ENCODE measurements around the gene FBXO5. TPM values are rescaled to one million over a fixed set of nuclear protein-coding genes. Genes with fewer than 3 reads are reported as not detected.
A peak's percentile ranks its signal among the peaks of the same experiment; 100 is the strongest.

Gene FBXO5
- total and polyA plus RNA-seq, 3 experiments from 2014 or later: 7.6 to 33.8 (median 29.7) TPM

DNA sequence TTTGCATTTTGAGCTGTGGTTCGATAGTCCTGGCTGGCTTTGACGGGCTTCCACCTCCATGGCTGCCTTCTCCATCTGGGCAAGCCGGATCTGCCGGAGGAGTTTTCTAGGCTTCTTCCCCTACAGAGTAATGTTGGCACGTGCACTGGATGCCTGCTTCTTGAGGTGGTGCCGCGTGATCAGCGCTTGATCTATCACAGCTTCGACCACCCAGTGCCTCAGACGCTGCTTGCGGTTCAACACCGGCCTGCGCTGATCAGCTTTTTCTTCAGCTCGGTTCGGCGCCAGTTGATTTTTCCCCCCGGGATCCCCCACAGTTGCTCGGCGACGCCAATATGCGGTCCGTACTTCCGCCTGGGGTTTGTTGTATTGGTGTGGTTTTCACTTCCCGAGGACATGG lies 23.5 kb downstream of the FBXO5 start:
- ChIA-PET CTCF (no interaction called here), POLR2A (no interaction called here)
- Histone ChIP-seq H3K9me3 (ENCODE audit: low read length) (no peaks in the 10 kb centered on the region), H3K36me3 (ENCODE audit: insufficient read depth, low read length) (no peaks in the 10 kb centered on the region), H3K4me3 (ENCODE audit: low read length) (no peak overlapping the region), H3K27me3 (ENCODE audit: insufficient read depth, low read length, poor library complexity, severe bottlenecking) (no peaks in the 10 kb centered on the region), H3K27ac (ENCODE audit: low read depth, low read length) (no peak overlapping the region), H3K4me1 (ENCODE audit: insufficient read depth, low read length) (no peaks in the 10 kb centered on the region)
- H3K4me1 Mint-ChIP-seq: no peaks in the 10 kb centered on the region
- H3K36me3 Mint-ChIP-seq: peaks cover 0 to 4% (median 0%) of the 10 kb centered on the region in 3 donors
- no peaks in the 10 kb centered on the region for H3K9me3 Mint-ChIP-seq
- no peak for DNase-seq
- H3K27ac Mint-ChIP-seq: peak overlapping the region in 1 of 8 donors; percentile 33
- peaks cover 25 to 35% of the 10 kb centered on the region in 2 donors for H3K27me3 Mint-ChIP-seq
- no peak overlapping the region for H3K4me3 Mint-ChIP-seq

DNA sequence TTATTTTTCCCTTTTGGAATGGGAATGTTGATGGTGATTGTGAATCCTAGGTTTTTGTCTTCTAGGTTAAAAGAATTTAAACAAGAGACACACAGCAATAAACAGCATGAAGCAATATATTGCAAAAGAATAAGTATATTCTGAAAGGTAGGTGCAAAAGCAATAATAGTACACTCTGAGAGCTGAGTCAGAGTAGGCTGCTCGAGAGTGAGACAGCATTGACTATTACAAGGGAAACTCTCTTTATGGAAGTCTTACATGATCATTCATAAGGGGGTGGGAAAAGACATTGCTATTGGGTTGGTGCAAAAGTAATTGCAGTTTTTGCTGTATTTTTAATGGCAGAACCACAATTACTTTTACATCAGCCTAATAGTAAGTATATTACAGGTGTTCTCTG lies 25.0 kb downstream of the FBXO5 start:
- no peaks in the 10 kb centered on the region for H3K36me3 ChIP-seq (ENCODE audit: insufficient read depth, low read length)
- peaks cover 0 to 4% (median 0%) of the 10 kb centered on the region in 3 donors for H3K36me3 Mint-ChIP-seq
- no peaks in the 10 kb centered on the region for H3K4me1 ChIP-seq (ENCODE audit: insufficient read depth, low read length)
- no peaks in the 10 kb centered on the region for H3K4me1 Mint-ChIP-seq
- ChIA-PET CTCF (interaction anchor here (1.6 kb wide), 1 partner anchor 10 kb away, joined by 7 read pairs; no protein-coding TSS in a partner anchor), POLR2A (no interaction called here)
- no peaks in the 10 kb centered on the region for H3K9me3 Mint-ChIP-seq
- H3K4me3 Mint-ChIP-seq: no peak overlapping the region
- H3K27me3 Mint-ChIP-seq: peaks cover 22 to 40% of the 10 kb centered on the region in 2 donors
- H3K9me3 ChIP-seq (ENCODE audit: low read length): no peaks in the 10 kb centered on the region
- no peak for DNase-seq
- H3K27me3 ChIP-seq (ENCODE audit: insufficient read depth, low read length, poor library complexity, severe bottlenecking): no peaks in the 10 kb centered on the region
- H3K4me3 ChIP-seq (ENCODE audit: low read length): no peak overlapping the region
- no peak overlapping the region for H3K27ac Mint-ChIP-seq
- no peak overlapping the region for H3K27ac ChIP-seq (ENCODE audit: low read depth, low read length)

DNA sequence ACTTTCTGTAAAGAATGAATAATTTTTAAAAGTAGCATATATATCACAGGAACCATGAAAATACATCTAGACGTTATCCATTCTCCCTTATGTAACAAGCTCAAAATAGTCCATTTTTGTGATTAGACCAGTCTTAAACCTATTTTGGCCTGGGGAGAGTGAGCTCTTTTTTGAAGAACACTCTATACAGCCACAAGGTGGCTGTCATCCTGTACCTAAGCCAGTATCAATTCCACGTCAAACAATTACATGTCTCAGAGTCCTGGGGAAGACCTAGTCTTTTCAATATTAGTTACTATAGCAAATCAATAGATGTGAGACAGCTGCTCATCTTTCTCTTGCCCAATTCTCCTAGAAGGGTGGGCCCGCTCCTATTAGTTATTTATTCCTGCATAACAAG lies 28.4 kb downstream of the FBXO5 start:
- Mint-ChIP-seq H3K27me3 (peaks cover 20 to 38% of the 10 kb centered on the region in 2 donors), H3K9me3 (no peaks in the 10 kb centered on the region), H3K36me3 (peaks cover 0 to under 1% (median 0%) of the 10 kb centered on the region in 3 donors), H3K4me1 (no peaks in the 10 kb centered on the region), H3K4me3 (no peak overlapping the region), H3K27ac (no peak overlapping the region)
- no peaks in the 10 kb centered on the region for H3K9me3 ChIP-seq (ENCODE audit: low read length)
- POLR2A ChIA-PET: no interaction called here
- DNase-seq: no peak
- CTCF ChIA-PET: interaction anchor here (0.7 to 1.8 kb wide), 3 partner anchors 56 to 77 kb away, joined by 3 read pairs; no protein-coding TSS in a partner anchor
- H3K27ac ChIP-seq (ENCODE audit: low read depth, low read length): no peak overlapping the region
- H3K27me3 ChIP-seq (ENCODE audit: insufficient read depth, low read length, poor library complexity, severe bottlenecking): no peaks in the 10 kb centered on the region
- H3K4me3 ChIP-seq (ENCODE audit: low read length): no peak overlapping the region
- no peaks in the 10 kb centered on the region for H3K4me1 ChIP-seq (ENCODE audit: insufficient read depth, low read length)
- no peaks in the 10 kb centered on the region for H3K36me3 ChIP-seq (ENCODE audit: insufficient read depth, low read length)

DNA sequence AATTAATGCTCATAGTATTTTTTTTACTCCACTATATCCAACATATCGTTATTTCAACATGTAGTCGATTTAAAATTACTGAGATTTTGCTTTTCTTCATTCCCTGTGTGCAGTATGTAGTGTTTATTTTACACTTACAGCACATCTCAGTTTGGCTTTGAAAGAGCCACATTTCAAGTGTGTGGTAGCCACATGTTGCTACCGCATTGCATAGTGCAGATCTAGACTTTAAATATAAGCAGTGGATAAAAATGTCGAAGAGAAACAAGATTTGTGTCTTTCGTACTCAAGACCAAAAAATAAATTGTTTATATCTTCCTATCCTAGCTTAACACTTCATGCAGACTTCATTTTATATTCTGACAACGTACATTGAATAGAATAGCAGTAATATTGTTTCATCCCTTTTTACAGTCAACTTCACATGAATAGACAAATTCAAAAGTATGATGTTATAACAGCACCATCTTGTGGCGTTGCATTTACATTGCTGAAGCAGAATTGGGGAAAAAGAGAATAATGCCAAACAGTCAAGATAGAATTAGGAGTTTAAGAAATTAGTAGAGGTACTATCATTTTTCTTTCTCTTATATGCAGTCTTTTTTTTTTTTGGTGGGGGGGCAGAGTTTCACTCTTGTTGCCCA lies 29.9 kb downstream of the FBXO5 start:
- Histone ChIP-seq H3K27ac (ENCODE audit: low read depth, low read length) (no peak overlapping the region), H3K27me3 (ENCODE audit: insufficient read depth, low read length, poor library complexity, severe bottlenecking) (no peaks in the 10 kb centered on the region), H3K4me1 (ENCODE audit: insufficient read depth, low read length) (peaks cover 5% of the 10 kb centered on the region), H3K4me3 (ENCODE audit: low read length) (no peak overlapping the region), H3K36me3 (ENCODE audit: insufficient read depth, low read length) (no peaks in the 10 kb centered on the region), H3K9me3 (ENCODE audit: low read length) (no peaks in the 10 kb centered on the region)
- Mint-ChIP-seq H3K9me3 (no peaks in the 10 kb centered on the region), H3K27me3 (peaks cover 21 to 38% of the 10 kb centered on the region in 2 donors), H3K36me3 (no peaks in the 10 kb centered on the region), H3K4me1 (peaks cover 4 to 6% (median 5%) of the 10 kb centered on the region in 3 donors), H3K27ac (no peak overlapping the region), H3K4me3 (no peak overlapping the region)
- ChIA-PET POLR2A (no interaction called here), CTCF (interaction anchor here (1.8 kb wide), 1 partner anchor 78 kb away, joined by 3 read pairs; no protein-coding TSS in a partner anchor)
- no peak for DNase-seq

DNA sequence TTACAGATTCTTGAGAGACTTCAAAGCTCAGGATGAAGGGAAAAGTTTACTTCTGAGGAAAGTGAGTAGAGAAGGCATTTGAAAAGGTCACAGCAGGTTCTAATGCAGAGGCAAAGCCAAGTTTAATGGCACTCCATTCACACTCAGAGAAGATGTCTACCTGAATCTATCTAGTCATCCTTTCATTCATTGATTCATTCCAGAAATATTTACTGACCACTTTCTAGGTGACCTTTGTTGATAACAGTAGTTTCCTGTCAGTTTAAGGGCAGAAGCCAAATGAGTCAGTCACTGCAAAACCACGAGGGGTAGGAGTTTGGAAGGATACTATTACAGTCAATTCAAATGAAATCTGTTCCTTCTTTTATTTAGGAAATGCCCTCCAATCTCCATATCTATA lies 30.8 kb downstream of the FBXO5 start:
- H3K4me3 Mint-ChIP-seq: no peak overlapping the region
- Histone ChIP-seq H3K27ac (ENCODE audit: low read depth, low read length) (no peak overlapping the region), H3K27me3 (ENCODE audit: insufficient read depth, low read length, poor library complexity, severe bottlenecking) (no peaks in the 10 kb centered on the region), H3K4me3 (ENCODE audit: low read length) (no peak overlapping the region), H3K36me3 (ENCODE audit: insufficient read depth, low read length) (no peaks in the 10 kb centered on the region), H3K4me1 (ENCODE audit: insufficient read depth, low read length) (peaks cover 6% of the 10 kb centered on the region), H3K9me3 (ENCODE audit: low read length) (no peaks in the 10 kb centered on the region)
- ChIA-PET CTCF (no interaction called here), POLR2A (interaction anchor here (0.5 kb wide), 1 partner anchor 1460 kb away, joined by 3 read pairs; no protein-coding TSS in a partner anchor)
- H3K9me3 Mint-ChIP-seq: no peaks in the 10 kb centered on the region
- no peaks in the 10 kb centered on the region for H3K36me3 Mint-ChIP-seq
- DNase-seq: no peak
- peaks cover 6 to 9% (median 9%) of the 10 kb centered on the region in 3 donors for H3K4me1 Mint-ChIP-seq
- H3K27ac Mint-ChIP-seq: peak overlapping the region in 1 of 8 donors; percentile 15
- peaks cover 20 to 43% of the 10 kb centered on the region in 2 donors for H3K27me3 Mint-ChIP-seq

DNA sequence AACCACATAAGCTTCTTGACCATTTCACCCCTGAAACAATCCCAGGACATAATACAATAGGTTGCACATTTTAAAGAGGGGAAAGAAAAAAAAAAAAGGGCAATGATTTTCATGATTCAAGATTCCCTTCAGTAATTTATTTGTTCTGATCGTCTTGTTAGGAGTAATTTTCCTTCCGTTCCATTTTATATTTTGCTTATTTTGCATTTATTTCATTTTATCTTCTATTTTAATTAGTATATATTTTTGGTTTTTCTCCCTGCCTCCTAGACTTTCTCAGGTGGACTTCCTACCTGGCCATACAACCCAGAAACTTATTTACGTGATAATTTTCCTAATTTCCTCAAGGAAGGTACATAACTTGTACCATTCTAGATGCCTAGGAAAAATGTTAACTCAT lies 32.6 kb downstream of the FBXO5 start:
- H3K4me3 ChIP-seq (ENCODE audit: low read length): no peak overlapping the region
- H3K9me3 ChIP-seq (ENCODE audit: low read length): no peaks in the 10 kb centered on the region
- ChIA-PET POLR2A (no interaction called here), CTCF (no interaction called here)
- no peaks in the 10 kb centered on the region for H3K27me3 ChIP-seq (ENCODE audit: insufficient read depth, low read length, poor library complexity, severe bottlenecking)
- H3K27ac ChIP-seq (ENCODE audit: low read depth, low read length): no peak overlapping the region
- DNase-seq: no peak
- Mint-ChIP-seq H3K27ac (no peak overlapping the region), H3K4me3 (no peak overlapping the region), H3K9me3 (no peaks in the 10 kb centered on the region), H3K27me3 (peaks cover 13 to 42% of the 10 kb centered on the region in 2 donors), H3K4me1 (peaks cover 6 to 9% (median 9%) of the 10 kb centered on the region in 3 donors), H3K36me3 (no peaks in the 10 kb centered on the region)
- peaks cover 6% of the 10 kb centered on the region for H3K4me1 ChIP-seq (ENCODE audit: insufficient read depth, low read length)
- no peaks in the 10 kb centered on the region for H3K36me3 ChIP-seq (ENCODE audit: insufficient read depth, low read length)

DNA sequence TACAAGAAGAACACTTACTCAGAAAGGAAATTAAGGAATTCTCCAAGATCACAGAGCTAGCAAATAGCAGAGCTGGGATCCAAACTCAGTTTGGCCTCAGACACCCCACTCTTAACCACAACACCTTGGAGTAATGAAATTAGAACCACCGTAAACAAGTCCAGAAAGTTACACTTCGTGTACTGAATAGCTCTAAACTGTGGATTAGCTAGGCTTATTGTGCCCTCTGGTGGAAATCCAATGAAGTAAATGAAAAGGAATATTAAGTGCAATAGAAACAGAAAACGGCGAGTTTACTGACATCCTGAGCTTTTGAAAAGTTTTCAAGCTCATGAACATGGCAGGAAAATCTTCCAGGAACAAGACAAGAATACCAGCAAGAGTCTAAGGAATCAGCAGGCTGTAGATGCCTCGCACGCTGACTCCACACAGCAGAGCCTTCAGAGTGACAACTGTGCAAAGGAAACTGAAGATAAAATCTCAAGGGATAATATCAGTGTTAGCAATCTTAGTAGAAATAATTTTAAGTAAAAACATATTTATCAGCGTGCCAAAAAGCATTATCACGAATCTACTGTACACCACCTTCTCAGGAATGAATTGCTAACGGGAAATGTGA lies 34.6 kb downstream of the FBXO5 start:
- peaks cover 13 to 41% of the 10 kb centered on the region in 2 donors for H3K27me3 Mint-ChIP-seq

DNA sequence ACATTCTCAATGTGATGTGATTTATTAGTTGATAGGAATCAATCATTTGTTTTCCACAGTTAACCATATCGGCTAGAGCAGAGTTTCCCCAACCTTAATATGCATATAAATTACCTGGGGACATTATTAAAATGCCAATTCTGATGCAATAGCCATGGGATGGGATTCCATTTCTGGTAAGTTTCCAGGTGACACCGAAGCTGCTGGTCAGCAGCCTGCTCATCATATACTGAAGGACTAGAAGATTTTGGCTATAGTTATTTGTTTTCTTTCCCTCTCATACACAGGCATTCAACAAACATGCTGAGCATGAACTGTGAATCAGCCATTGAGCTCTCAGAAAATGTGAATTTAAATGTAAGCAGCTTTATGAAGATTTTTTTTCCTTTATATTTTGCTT lies 35.8 kb downstream of the FBXO5 start:
- Histone ChIP-seq H3K27me3 (ENCODE audit: insufficient read depth, low read length, poor library complexity, severe bottlenecking) (no peaks in the 10 kb centered on the region), H3K4me3 (ENCODE audit: low read length) (no peak overlapping the region), H3K36me3 (ENCODE audit: insufficient read depth, low read length) (no peaks in the 10 kb centered on the region), H3K9me3 (ENCODE audit: low read length) (no peaks in the 10 kb centered on the region), H3K4me1 (ENCODE audit: insufficient read depth, low read length) (peaks cover 6% of the 10 kb centered on the region), H3K27ac (ENCODE audit: low read depth, low read length) (no peak overlapping the region)
- Mint-ChIP-seq H3K36me3 (no peaks in the 10 kb centered on the region), H3K4me1 (peaks cover 6 to 9% (median 9%) of the 10 kb centered on the region in 3 donors), H3K9me3 (no peaks in the 10 kb centered on the region), H3K27me3 (peaks cover 13 to 37% of the 10 kb centered on the region in 2 donors), H3K27ac (no peak overlapping the region), H3K4me3 (no peak overlapping the region)
- ChIA-PET POLR2A (no interaction called here), CTCF (no interaction called here)
- no peak for DNase-seq

More for the DNA sequence above, 34.6 kb downstream of the FBXO5 start:
- H3K36me3 Mint-ChIP-seq: no peaks in the 10 kb centered on the region
- Histone ChIP-seq H3K9me3 (ENCODE audit: low read length) (no peaks in the 10 kb centered on the region), H3K27me3 (ENCODE audit: insufficient read depth, low read length, poor library complexity, severe bottlenecking) (no peaks in the 10 kb centered on the region), H3K4me3 (ENCODE audit: low read length) (no peak overlapping the region), H3K4me1 (ENCODE audit: insufficient read depth, low read length) (peaks cover 6% of the 10 kb centered on the region), H3K36me3 (ENCODE audit: insufficient read depth, low read length) (no peaks in the 10 kb centered on the region), H3K27ac (ENCODE audit: low read depth, low read length) (no peak overlapping the region)
- peaks cover 6 to 9% (median 9%) of the 10 kb centered on the region in 3 donors for H3K4me1 Mint-ChIP-seq
- peak overlapping the region in 2 of 7 donors; percentile 36 to 37 for H3K4me3 Mint-ChIP-seq
- H3K9me3 Mint-ChIP-seq: no peaks in the 10 kb centered on the region
- CTCF ChIA-PET: interaction anchor here (0.8 to 1.7 kb wide), 9 partner anchors 8 to 83 kb away, joined by 3 to 7 read pairs (median 4); no protein-coding TSS in a partner anchor
- POLR2A ChIA-PET: no interaction called here
- H3K27ac Mint-ChIP-seq: peak overlapping the region in 1 of 8 donors; percentile 20
- peak in 2 of 5 donors; percentile 12 to 13 for DNase-seq
